K562 (cell line): ENCODE measurements around the gene C1orf74. TPM values are rescaled to one million over a fixed set of nuclear protein-coding genes. Genes with fewer than 3 reads are reported as not detected.
A peak's percentile ranks its signal among the peaks of the same experiment; 100 is the strongest.

Source experiments
- CCAR2 ChIP-seq: fragments of 200-400 bp; formaldehyde crosslinking; IDR thresholded peaks from 2 replicates; pipeline ENCODE4 v1.6.1; 2017; ENCODE audit warnings: mild to moderate bottlenecking, low read depth, low read length
- CTCFL ChIP-seq: IDR thresholded peaks from 2 replicates; pipeline ENCODE4 v1.6.1; 2011; ENCODE audit warnings: borderline replicate concordance, low read depth, mild to moderate bottlenecking, moderate library complexity, low read length; ENCODE audit not compliant: insufficient read depth, poor library complexity, severe bottlenecking
- HMGN3 ChIP-seq: IDR thresholded peaks from 2 replicates; pipeline ENCODE4 v1.6.1; 2011; ENCODE audit warnings: borderline replicate concordance, low read depth, mild to moderate bottlenecking, mixed read lengths, low read length; ENCODE audit not compliant: insufficient read length; ENCODE audit errors: extremely low read depth
- KLF16 ChIP-seq: IDR thresholded peaks from 2 replicates; pipeline ENCODE4 v1.6.1; 2016; ENCODE audit warnings: antibody characterized with exemption
- MYNN ChIP-seq, 2 experiments: sonication (generic); formaldehyde crosslinking in 1 of 2; IDR thresholded peaks; 2 replicates each; pipeline versions ENCODE4 v1.5.0 to v1.6.1; 2016 to 2020; ENCODE audit warnings: antibody characterized with exemption in 1 of 2, missing genetic modification reagents in 1 of 2
- POLR2A ChIP-seq: fragments of 450-650 bp; conservative IDR thresholded peaks from 2 replicates; pipeline ENCODE4 v1.6.1; 2016
- RCOR1 ChIP-seq, 2 experiments: IDR thresholded peaks; 2 replicates each; pipeline ENCODE4 v1.6.1; 2012; ENCODE audit warnings: low read depth in 2 of 2, low read length in 2 of 2, borderline replicate concordance in 1 of 2, improper control_type of control experiment in 1 of 2
- SREBF1 ChIP-seq: fragments of 150-350 bp; IDR thresholded peaks from 2 replicates; pipeline ENCODE4 v1.6.1; 2014; ENCODE audit warnings: antibody characterized with exemption, low read depth, low read length, borderline replicate concordance
- TAF7 ChIP-seq: fragments of 450-650 bp; IDR thresholded peaks from 2 replicates; pipeline ENCODE4 v1.6.1; 2016; ENCODE audit warnings: missing genetic modification characterization, missing compliant biosample characterization
- TARDBP ChIP-seq: fragments of 450-650 bp; IDR thresholded peaks from 2 replicates; pipeline ENCODE4 v1.6.1; 2016
- TOE1 ChIP-seq, 2 experiments: fragments of 450-650 bp in 1 of 2; sonication (generic) in 1 of 2; formaldehyde crosslinking in 1 of 2; IDR thresholded peaks; 2 replicates each; pipeline versions ENCODE4 v1.7.1 to v1.8.0; 2016 to 2022; ENCODE audit warnings: borderline replicate concordance in 2 of 2, mild to moderate bottlenecking in 2 of 2, antibody characterized with exemption in 1 of 2, inconsistent platforms in 1 of 2, low read depth in 1 of 2, missing genetic modification reagents in 1 of 2, moderate library complexity in 1 of 2
- ZNF232 ChIP-seq: sonication (generic); formaldehyde crosslinking; IDR thresholded peaks from 2 replicates; pipeline ENCODE4 v1.8.0; 2022; ENCODE audit warnings: mild to moderate bottlenecking, missing genetic modification reagents
- polyA plus RNA-seq, 8 experiments: library from polyadenylated mRNA; depleted of rRNA in 4 of 8; stranded (reverse) in 5 of 8; unstranded in 3 of 8; fragments of >200 nt; fragmentation: Nextera tagmentation in 2 of 8; fragmentation: Illumina TruSeq in 1 of 8; extraction: Ambion mirVana in 2 of 8; extraction: Trizol in 1 of 8; gene quantifications; 2 replicates each; pipeline versions ENCODE4 v1.2.1 to v1.2.3, GENCODE V29; 2011 to 2014; ENCODE audit warnings: inconsistent platforms in 1 of 8, missing spikeins in 1 of 8
- total RNA-seq, 7 experiments: library from RNA; depleted of rRNA in 6 of 7; stranded (reverse); fragments of >200 nt in 6 of 7; fragmentation: Illumina TruSeq in 2 of 7; extraction: Trizol in 2 of 7; gene quantifications; 2 replicates each; pipeline versions ENCODE4 v1.2.1 to v1.2.3, GENCODE V29; 2011 to 2021; ENCODE audit warnings: low replicate concordance in 1 of 7
- TF ChIP-seq, protein P1 (sequence below), 2 experiments: fragments of 450-650 bp; formaldehyde crosslinking in 1 of 2; IDR thresholded peaks; 2 replicates each; pipeline versions ENCODE4 v1.4.0 to v1.6.1; 2014 to 2020; ENCODE audit warnings: mild to moderate bottlenecking in 2 of 2, borderline replicate concordance in 1 of 2, low read depth in 1 of 2

C1orf74 gene
- total and polyA plus RNA-seq, 9 of the 15 experiments (the other 6 are each of a cell fraction or from before 2014, with no cell fraction given) = 4.0 to 7.6 (median 5.7) TPM

- TF ChIP-seq CCAR2 (no peak), TARDBP (peak; percentile 88; the same call in 1 of the 2 replicates), CTCFL (peak; percentile 93), RCOR1 (IDR thresholded peaks at IDR 0.05; ENCODE audit: borderline replicate concordance in 1 of 2, low read depth in 2 of 2, low read length in 2 of 2) (0 out of 4 replicates have a peak, but pooled peaks of 1 of the 2 experiments have one; percentile 14), HMGN3 (no peak), ZNF232 (CRISPR knock-in tag) (no peak), KLF16 (peak; percentile 63; the same call in 1 of the 2 replicates), POLR2A (peak; percentile 85), TAF7 (tag) (no peak), TOE1 (IDR thresholded peaks at IDR 0.05; ENCODE audit: borderline replicate concordance) (peak; percentile 78), TOE1 (CRISPR knock-in tag; IDR thresholded peaks at IDR 0.05; ENCODE audit: borderline replicate concordance, low read depth) (no peak), SREBF1 (no peak; the same call in 1 of the 2 replicates), MYNN (IDR thresholded peaks at IDR 0.05) (peak; percentile 77; the same call in 1 of the 2 replicates), MYNN (CRISPR knock-in tag; IDR thresholded peaks at IDR 0.05) (no peak)
- TF ChIP-seq, protein P1, sequence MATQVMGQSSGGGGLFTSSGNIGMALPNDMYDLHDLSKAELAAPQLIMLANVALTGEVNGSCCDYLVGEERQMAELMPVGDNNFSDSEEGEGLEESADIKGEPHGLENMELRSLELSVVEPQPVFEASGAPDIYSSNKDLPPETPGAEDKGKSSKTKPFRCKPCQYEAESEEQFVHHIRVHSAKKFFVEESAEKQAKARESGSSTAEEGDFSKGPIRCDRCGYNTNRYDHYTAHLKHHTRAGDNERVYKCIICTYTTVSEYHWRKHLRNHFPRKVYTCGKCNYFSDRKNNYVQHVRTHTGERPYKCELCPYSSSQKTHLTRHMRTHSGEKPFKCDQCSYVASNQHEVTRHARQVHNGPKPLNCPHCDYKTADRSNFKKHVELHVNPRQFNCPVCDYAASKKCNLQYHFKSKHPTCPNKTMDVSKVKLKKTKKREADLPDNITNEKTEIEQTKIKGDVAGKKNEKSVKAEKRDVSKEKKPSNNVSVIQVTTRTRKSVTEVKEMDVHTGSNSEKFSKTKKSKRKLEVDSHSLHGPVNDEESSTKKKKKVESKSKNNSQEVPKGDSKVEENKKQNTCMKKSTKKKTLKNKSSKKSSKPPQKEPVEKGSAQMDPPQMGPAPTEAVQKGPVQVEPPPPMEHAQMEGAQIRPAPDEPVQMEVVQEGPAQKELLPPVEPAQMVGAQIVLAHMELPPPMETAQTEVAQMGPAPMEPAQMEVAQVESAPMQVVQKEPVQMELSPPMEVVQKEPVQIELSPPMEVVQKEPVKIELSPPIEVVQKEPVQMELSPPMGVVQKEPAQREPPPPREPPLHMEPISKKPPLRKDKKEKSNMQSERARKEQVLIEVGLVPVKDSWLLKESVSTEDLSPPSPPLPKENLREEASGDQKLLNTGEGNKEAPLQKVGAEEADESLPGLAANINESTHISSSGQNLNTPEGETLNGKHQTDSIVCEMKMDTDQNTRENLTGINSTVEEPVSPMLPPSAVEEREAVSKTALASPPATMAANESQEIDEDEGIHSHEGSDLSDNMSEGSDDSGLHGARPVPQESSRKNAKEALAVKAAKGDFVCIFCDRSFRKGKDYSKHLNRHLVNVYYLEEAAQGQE (IDR thresholded peaks at IDR 0.05; ENCODE audit: borderline replicate concordance) = 0 out of 2 replicates have a peak, but pooled peaks have one; percentile 20
- TF ChIP-seq, protein P1 (CRISPR knock-in tag; IDR thresholded peaks at IDR 0.05; ENCODE audit: low read depth) = no peak
Observed at GRCh38 chr1:209827384-209828262, 43.3 kb upstream of the C1orf74 start, which contains the start of gene UTP25 (continued).
